ENCODE results near the gene MACIR.
"Not testable (repeated sequence)": the region's sequence is repeated elsewhere in the genome, so short reads cannot be mapped to it uniquely, and the experiment has no call there.

Gene MACIR

GRCh38 chr5:103258368-103258956 lies at the start of gene MACIR:
TSS of gene MACIR (plus strand) at chr5:103258763. CDS start at chr5:103275920, 17,157 bp downstream.
- peak; percentile 75 for DNase-seq (ENCODE audit: low read depth, low spot score)

DNA sequence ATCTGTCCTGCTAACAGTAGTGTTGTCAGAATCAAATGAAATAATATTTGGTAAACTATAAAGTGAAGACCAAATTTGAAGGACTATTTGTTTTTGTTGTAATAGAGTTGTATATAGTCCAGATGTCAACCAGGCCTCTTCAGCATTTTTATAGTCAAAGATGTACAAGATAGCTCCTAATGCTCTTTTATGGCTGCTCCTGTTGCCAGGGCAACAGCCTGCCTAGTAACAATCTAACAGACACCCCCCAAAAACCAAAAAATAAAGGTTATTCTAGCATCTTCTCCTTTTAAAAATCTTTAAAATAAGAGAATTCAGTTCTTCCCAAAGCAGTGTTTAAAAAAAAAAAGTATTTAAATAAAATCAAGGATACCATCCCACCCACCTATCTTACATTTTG lies 49.5 kb upstream of the MACIR start:
- no peak for DNase-seq (ENCODE audit: low read depth, low spot score)

DNA sequence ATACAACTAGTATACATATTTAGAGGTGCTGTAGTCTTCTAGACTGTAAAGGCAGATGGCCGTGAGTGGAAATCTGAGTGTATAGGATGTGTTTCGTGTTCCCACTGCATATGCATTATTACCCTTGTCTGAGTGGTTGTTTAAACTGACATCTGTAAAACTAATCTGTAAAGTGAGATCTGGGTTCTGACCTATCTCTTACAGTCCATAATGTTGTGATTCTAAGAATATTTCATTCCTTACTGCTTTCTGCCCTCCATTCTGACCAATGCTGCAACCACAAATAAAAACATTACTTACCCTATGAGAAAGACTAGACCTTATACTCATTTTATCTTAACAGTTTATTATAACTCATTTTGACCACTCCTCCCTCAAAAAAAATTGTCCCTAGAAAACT lies 47.6 kb upstream of the MACIR start:
- DNase-seq (ENCODE audit: low read depth, low spot score), result no peak

DNA sequence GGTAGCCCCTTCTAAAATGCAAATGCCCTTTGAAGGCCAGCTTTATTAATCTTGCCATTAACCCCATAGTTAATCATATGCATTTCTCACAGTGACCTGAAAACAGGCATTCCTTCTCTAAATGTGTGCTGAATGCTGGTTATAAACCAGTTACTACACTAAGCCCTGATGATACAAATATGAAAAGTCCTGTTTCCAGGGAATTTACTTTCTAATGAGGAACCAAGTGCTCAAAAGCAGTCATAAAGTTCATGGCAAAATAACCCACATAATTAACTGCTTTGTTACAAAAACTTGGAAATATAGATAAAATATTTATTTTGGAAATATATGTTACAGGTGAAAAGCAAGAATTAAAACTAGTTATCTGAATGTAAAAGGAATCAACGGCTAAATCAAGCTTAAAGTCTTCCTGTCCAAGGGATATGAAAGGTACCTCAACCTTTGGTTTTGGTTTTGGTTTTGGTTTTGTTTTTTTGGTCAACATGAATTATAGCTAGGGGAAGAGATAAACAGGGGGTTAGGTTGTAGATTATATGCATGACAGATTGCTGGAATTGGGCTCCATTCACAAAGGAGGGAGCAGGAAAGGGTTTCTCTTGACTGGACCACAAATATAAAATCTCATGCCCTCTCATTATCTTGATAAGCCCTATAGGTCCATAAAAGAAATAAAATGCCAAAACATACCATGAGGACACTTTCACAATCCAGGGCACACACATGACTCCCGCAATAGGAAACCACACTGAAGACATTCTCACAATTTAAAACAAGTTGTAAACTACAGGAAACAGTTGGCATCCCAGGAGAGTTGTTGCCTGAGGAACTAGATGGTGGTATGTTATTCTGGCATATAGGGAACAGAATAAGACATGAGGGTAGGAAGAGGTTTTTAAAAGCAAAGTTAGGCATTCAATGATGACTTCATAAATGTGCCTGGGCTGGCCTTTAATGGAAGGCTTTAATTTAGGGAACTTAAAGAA lies 46.7 kb upstream of the MACIR start:
- DNase-seq (ENCODE audit: low read depth, low spot score), result no peak

DNA sequence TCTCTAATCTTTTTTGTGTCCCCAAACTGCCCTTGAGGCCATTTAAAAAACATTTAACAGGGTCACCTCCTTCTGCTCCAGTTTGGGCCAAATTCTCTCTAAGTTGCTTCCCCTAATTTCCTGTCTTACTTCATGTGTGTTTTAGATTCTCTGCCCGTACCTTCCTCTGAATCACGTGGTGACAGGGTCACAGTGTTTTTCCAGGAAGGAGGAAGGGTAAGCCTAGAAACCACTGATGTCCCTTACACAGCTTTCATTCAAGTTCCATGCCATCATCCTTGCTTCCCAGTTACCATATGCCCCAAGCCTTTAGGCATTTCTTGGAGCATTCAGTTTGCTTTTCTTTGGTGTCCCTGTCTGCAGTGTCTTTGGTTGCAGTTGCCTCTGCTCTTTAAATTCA lies 42.4 kb upstream of the MACIR start:
- no peak for DNase-seq (ENCODE audit: low read depth, low spot score)

DNA sequence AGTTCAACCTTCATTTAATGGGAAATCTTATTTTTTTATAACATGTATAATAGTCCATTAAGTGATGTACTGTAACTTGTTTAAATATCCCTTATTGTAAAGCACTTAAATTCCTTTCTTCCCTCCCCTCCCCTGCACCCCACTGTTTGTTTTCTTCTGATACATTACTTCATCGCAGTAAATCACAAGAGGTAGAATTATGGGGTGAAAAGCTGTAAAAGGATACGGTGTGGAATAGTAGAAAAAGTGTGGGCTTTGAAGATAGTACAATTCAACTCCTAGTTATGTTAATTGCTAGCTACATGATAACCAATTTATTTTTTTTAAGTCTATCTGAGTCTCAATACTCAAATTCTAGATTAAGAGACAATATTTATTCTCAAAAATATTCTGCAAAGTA lies 41.9 kb upstream of the MACIR start:
- no peak for DNase-seq (ENCODE audit: low read depth, low spot score)

- no peak for DNase-seq (ENCODE audit: low read depth, low spot score)
Observed at GRCh38 chr5:103217101-103217500, 41.5 kb upstream of the MACIR start.

GRCh38 chr5:103218164-103218563 lies 40.4 kb upstream of the MACIR start:
- no peak for DNase-seq (ENCODE audit: low read depth, low spot score)

DNA sequence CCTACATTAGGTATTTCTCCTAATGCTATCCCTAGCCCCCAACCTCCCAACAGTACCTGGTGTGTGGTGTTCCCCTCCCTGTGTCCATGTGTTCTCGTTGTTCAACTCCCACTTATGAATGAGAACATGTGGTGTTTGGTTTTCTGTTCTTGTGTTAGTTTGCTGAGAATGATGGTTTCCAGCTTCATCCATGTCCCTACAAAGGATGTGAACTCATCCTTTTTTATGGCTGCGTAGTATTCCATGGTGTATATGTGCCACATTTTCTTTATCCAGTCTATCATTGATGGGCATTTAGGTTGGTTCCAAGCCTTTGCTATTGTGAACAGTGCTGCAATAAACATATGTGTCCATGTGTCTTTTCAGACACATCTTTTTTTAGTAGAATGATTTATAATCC lies 39.5 kb upstream of the MACIR start:
- not testable (repeated sequence) for DNase-seq (ENCODE audit: low read depth, low spot score)

DNA sequence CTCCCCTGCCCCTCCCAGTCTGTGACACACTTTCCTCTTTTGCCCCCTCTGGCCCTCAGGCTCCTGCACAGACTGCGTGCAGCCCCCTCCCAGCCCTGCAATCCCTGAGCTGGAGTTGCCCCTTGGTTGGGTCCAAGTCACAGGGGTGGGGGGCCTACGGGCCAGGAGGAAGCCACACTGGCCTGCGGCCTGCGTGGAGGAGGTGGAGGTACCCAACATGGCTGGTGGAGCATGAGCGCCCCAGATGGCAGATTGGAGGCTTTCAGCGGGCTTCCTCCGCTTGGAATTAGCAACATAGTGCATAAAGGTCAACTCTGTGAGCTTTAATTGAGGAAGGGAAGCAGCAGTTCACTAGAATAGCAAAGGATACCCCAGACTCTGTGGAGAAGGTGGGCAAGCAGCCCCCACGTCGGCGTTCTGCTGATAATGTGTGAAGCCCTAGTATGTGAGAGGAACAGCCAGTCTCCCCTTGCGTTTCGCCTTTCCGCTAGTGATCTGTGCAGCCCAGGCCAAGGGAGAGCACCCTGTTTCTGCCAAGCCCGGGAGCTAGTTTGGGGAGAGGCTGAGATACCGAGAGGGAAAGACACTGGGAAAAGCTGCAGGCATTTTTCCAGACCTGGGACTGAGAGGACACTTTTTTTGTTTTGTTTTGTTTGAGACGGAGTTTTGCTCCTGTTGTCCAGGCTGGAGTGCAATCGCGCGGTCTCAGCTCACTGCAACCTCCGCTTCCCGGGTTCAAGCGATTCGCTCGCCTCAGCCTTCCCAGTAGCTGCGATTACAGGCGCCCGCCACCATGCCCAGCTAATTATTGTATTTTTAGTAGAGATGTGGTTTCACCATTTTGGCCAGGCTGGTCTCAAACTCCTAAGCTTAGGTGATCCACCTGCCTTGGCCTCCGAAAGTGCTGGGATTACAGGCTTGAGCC lies 35.3 kb upstream of the MACIR start:
- DNase-seq (ENCODE audit: low read depth, low spot score), result no peak

DNA sequence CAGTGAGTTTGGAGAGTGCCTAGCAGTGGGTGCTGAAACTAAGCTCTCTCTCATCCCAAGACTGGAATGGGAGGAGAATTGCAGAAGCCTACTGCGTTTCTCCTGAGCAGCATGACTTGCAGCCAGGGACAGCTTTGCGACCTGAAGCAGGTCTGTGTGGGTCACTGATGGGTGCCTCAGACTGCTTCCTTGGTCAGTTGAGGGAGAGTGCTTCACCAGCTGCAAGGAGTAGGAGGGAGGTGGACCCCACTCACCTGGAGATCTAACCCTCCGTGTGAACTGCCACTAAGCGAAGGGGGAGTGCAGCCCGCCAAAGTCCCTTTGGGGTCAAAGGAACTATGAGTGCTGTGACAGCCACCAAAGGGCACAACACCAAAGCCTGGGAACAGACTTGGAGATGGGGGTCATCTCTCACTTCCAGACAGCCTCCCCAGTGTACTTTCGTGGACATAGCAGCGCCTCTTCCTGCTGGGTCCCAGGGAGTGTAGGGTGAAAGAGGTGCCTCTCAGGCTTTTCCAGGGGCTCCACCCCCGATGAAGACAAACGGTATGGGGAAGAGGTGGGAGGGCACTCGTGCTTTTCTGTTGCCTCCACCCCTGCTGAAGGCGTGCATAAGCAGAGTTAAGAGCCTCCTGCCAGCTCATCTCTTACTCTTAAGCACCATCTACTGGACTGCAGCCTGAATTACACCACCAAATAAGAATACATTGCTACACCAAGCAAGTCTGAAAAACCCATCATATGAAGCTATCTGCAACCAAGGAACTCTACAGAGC lies 34.3 kb upstream of the MACIR start:
- DNase-seq (ENCODE audit: low read depth, low spot score), result no peak

DNA sequence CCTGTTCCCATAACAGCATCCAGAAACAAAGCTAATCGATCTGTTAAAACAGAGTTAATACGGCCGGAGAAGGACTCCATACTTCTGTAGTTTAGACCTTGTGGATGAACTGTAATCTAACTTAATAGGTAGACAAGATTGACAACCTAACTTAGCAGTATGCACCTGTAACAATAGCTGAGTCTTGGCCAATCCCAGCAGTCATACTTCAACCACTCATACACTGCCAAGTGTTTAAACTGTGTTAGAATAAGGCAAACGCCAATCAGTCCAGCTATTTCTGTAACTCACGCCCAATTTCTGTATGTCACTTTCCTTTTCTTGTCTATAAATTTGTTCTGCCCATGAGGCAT lies 33.7 kb upstream of the MACIR start:
- no peak for DNase-seq (ENCODE audit: low read depth, low spot score)

DNA sequence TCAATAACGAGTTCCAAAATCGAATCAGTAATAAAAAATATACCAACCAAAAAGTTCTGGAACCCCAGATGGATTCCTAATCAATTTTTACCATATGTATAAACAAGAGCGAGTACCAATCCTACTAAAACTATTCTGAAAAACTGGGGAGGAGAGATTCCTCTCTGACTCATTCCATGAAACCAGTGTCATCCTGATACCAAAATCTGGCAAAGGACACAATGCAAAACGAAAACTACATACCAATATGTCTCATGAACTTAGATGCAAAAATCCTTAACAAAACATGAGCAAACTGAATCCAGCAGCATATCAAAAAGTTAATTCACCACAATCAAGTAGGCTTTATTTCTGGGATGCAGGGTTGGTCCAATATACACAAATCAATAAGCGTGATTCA lies 30.5 kb upstream of the MACIR start:
- DNase-seq (ENCODE audit: low read depth, low spot score), result no peak

- no peak for DNase-seq (ENCODE audit: low read depth, low spot score)
Observed at GRCh38 chr5:103228588-103228987, 30.0 kb upstream of the MACIR start.

DNA sequence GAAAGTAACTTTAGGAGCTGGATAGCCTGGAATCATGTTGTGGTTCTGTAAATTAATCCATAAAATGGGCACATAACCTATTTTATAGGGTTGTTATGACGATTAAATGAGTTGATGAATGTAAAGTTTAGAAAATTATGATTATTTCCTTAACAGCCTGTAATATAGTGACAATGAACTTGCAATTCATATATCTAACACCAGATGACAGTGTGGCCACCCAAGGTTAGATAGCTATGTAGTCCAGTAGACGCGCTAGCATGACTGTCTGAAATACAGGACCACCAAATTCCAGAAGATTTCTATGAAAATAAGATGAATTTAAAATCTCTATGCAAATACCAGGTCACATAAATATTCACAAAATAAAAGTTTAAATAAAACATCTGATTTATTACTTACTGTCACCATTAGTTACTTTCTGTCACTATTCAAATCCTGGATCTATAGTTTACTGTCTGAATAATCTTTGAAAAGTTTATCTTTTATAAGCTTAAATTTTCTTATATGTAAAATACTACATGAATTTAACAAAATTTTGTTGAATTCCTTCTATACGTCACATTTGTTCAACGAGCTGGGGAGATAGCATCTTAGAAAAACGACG lies 26.1 kb upstream of the MACIR start:
- DNase-seq (ENCODE audit: low read depth, low spot score), result no peak

DNA sequence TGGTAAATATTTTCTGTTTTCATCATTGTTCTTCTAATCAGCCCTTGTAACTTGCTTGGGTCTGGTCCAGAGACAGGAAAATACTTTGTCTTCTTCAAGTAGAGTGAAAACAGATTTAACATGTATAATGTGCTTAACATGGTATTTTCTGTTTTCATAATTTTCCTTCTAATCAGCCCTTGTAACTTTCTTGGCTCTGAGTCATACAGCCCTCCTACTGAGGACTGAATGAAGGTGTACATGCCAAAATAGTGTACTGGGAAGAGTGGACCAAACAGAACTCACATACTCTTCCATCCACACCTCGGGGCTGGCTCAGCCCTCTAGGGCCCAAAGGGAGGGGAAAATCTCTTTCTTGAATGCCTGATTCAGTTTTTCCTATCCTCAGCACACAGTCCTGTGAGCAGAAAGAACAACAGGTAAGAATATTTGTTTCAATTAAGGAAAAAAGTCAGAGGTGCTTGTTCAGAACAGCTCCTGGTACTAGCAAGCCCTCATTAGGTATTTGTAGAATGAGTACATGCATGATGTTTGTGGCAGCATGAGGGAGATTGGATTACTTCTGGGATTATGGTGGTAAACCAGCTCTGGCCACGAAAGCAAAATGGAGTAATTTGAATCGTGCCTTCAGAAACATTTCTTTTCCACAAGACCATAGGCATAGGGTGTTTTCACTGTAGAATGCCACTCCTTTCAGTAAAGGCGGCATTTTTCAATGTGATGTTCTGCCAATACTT lies 24.2 kb upstream of the MACIR start:
- no peak for DNase-seq (ENCODE audit: low read depth, low spot score)

- DNase-seq (ENCODE audit: low read depth, low spot score), result no peak
Observed at GRCh38 chr5:103235891-103236290, 22.7 kb upstream of the MACIR start.

- no peak for DNase-seq (ENCODE audit: low read depth, low spot score)
Observed at GRCh38 chr5:103237778-103238177, 20.8 kb upstream of the MACIR start.

- DNase-seq (ENCODE audit: low read depth, low spot score), result no peak
Observed at GRCh38 chr5:103243665-103244064, 14.9 kb upstream of the MACIR start.

GRCh38 chr5:103244398-103244797 lies 14.2 kb upstream of the MACIR start:
- DNase-seq (ENCODE audit: low read depth, low spot score), result no peak
